OCI-LY7 (cell line): ENCODE results near the gene MAGEF1. TPM values are rescaled to one million over a fixed set of nuclear protein-coding genes. Genes with fewer than 3 reads are reported as not detected.

ENCODE experiments used
- BruUV-seq: library from RNA; stranded (reverse); fragments of 400-500 nt; replicated peaks from 2 replicates; lab custom pipeline; 2021; lab: Mats Ljungman, UMichigan
- CTCF ChIA-PET: fragments of 300-600 bp; sonication (Branson Sonifier 250); formaldehyde crosslinking; loops from one replicate; lab custom pipeline; 2022; ENCODE audit warnings: antibody characterized with exemption; ENCODE audit not compliant: unreplicated experiment; lab: Charles Lee
- POLR2A ChIA-PET: fragments of 300-600 bp; sonication (Branson Sonifier 250); formaldehyde crosslinking; loops from one replicate; lab custom pipeline; 2022; ENCODE audit warnings: antibody characterized with exemption; lab: Charles Lee
- DNase-seq: peaks from one replicate; pipeline ENCODE4 v3.0.0-alpha.2; 2015; ENCODE audit warnings: low spot score
- H2AFZ ChIP-seq: fragments of 200-600 bp; sonication (generic), shearing (Covaris generic); 2 replicates; pipeline ENCODE4 v1.6.1; 2014; ENCODE audit warnings: mild to moderate bottlenecking, antibody characterized with exemption, low read length, moderate library complexity
- H3K27ac ChIP-seq: fragments of 200-600 bp; sonication (generic); 2 replicates; pipeline ENCODE4 v1.5.1; 2014; ENCODE audit warnings: mixed run types, low read depth, mild to moderate bottlenecking, moderate library complexity, low read length, inconsistent platforms; ENCODE audit not compliant: poor library complexity, severe bottlenecking
- H3K36me3 ChIP-seq: fragments of 200-600 bp; sonication (generic); 2 replicates; pipeline ENCODE4 v1.6.1; 2014; ENCODE audit warnings: mild to moderate bottlenecking, antibody characterized with exemption, low read length, moderate library complexity, mixed read lengths; ENCODE audit not compliant: insufficient read depth
- H3K4me1 ChIP-seq: fragments of 200-600 bp; sonication (generic); 2 replicates; pipeline ENCODE4 v1.5.1; 2014; ENCODE audit warnings: mild to moderate bottlenecking, low read length; ENCODE audit not compliant: insufficient read depth, poor library complexity, severe bottlenecking
- H3K4me2 ChIP-seq: fragments of 200-600 bp; sonication (generic); 2 replicates; pipeline ENCODE4 v1.6.1; 2014; ENCODE audit warnings: mild to moderate bottlenecking, low read length
- H3K4me3 ChIP-seq: fragments of 200-600 bp; sonication (generic); 2 replicates; pipeline ENCODE4 v1.5.1; 2014; ENCODE audit warnings: mild to moderate bottlenecking, low read depth, low read length; ENCODE audit not compliant: poor library complexity, severe bottlenecking
- H3K79me2 ChIP-seq: fragments of 200-600 bp; sonication (generic); 2 replicates; pipeline ENCODE4 v1.6.1; 2016; ENCODE audit warnings: low read depth, mild to moderate bottlenecking, low read length, moderate library complexity, mixed read lengths; ENCODE audit not compliant: insufficient read depth
- H3K9me2 ChIP-seq: fragments of 200-600 bp; sonication (generic); 2 replicates; pipeline ENCODE4 v1.6.1; 2016; ENCODE audit warnings: mild to moderate bottlenecking, low read length, mixed read lengths; ENCODE audit not compliant: insufficient read depth
- H3K9me3 ChIP-seq: fragments of 200-600 bp; sonication (generic); 2 replicates; pipeline ENCODE4 v1.6.1; 2014; ENCODE audit warnings: mild to moderate bottlenecking, mixed run types, low read length, mixed read lengths
- H4K20me1 ChIP-seq: fragments of 200-600 bp; sonication (generic); 2 replicates; pipeline ENCODE4 v1.6.1; 2014; ENCODE audit warnings: mild to moderate bottlenecking, antibody characterized with exemption, low read length, moderate library complexity, mixed read lengths; ENCODE audit not compliant: insufficient read depth
- EZH2phosphoT487 ChIP-seq: fragments of 200-600 bp; sonication (generic); IDR thresholded peaks from 2 replicates; pipeline ENCODE4 v1.6.1; 2018; ENCODE audit warnings: low read depth, borderline replicate concordance, mild to moderate bottlenecking, mixed run types, antibody characterized with exemption, low read length, moderate library complexity, mixed read lengths
- intact Hi-C: fragments of 100-400 bp; cut with micrococcal nuclease; formaldehyde crosslinking; loops from one replicate; pipeline ENCODE4 v1.10.0; 2022; ENCODE audit not compliant: unreplicated experiment
- total RNA-seq, 2 experiments: library from RNA; depleted of rRNA in 1 of 2; stranded (reverse); fragments of >200 nt in 1 of 2; shearing (Covaris generic) in 1 of 2; gene quantifications; 2 replicates each; pipeline ENCODE4 v1.2.3, GENCODE V29; 2014 to 2022
- TF ChIP-seq, protein P1 (sequence below): fragments of 200-600 bp; sonication (generic); conservative IDR thresholded peaks from 2 replicates; pipeline ENCODE4 v1.5.1; 2014; ENCODE audit warnings: mild to moderate bottlenecking, antibody characterized with exemption, low read length, moderate library complexity, mixed read lengths

The MAGEF1 gene
- total RNA-seq, 2 experiments from 2014 or later: 29.2 to 47.8 TPM

- Histone ChIP-seq H4K20me1 (no peaks in the 10 kb centered on the region), H3K4me3 (no peak overlapping the region), H3K9me3 (no peaks in the 10 kb centered on the region), H3K79me2 (no peaks in the 10 kb centered on the region), H3K27ac (no peak overlapping the region), H3K4me2 (no peak overlapping the region), H2AFZ (no peak overlapping the region), H3K9me2 (no peaks in the 10 kb centered on the region), H3K4me1 (no peaks in the 10 kb centered on the region), H3K36me3 (no peaks in the 10 kb centered on the region)
- CTCF ChIA-PET: no interaction called here
- no TSS peak for BruUV-seq
- DNase-seq: no peak
- intact Hi-C loops: no loop called here
- POLR2A ChIA-PET: no interaction called here
- TF ChIP-seq EZH2phosphoT487: no peak
- TF ChIP-seq, protein P1, sequence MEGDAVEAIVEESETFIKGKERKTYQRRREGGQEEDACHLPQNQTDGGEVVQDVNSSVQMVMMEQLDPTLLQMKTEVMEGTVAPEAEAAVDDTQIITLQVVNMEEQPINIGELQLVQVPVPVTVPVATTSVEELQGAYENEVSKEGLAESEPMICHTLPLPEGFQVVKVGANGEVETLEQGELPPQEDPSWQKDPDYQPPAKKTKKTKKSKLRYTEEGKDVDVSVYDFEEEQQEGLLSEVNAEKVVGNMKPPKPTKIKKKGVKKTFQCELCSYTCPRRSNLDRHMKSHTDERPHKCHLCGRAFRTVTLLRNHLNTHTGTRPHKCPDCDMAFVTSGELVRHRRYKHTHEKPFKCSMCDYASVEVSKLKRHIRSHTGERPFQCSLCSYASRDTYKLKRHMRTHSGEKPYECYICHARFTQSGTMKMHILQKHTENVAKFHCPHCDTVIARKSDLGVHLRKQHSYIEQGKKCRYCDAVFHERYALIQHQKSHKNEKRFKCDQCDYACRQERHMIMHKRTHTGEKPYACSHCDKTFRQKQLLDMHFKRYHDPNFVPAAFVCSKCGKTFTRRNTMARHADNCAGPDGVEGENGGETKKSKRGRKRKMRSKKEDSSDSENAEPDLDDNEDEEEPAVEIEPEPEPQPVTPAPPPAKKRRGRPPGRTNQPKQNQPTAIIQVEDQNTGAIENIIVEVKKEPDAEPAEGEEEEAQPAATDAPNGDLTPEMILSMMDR: no peak
Measured at GRCh38 chr3:184740509-184741258, 28.8 kb upstream of the MAGEF1 start.

GRCh38 chr3:184739594-184740505 lies 28.0 kb upstream of the MAGEF1 start:
- Histone ChIP-seq H3K9me3 (no peaks in the 10 kb centered on the region), H3K4me2 (no peak overlapping the region), H3K9me2 (no peaks in the 10 kb centered on the region), H3K27ac (no peak overlapping the region), H3K36me3 (no peaks in the 10 kb centered on the region), H3K79me2 (no peaks in the 10 kb centered on the region), H2AFZ (no peak overlapping the region), H3K4me3 (no peak overlapping the region), H4K20me1 (no peaks in the 10 kb centered on the region), H3K4me1 (no peaks in the 10 kb centered on the region)
- ChIA-PET CTCF (no interaction called here), POLR2A (no interaction called here)
- no peak for DNase-seq
- intact Hi-C loops: no loop called here
- no TSS peak for BruUV-seq
- TF ChIP-seq EZH2phosphoT487: no peak

- Histone ChIP-seq H3K9me2 (no peaks in the 10 kb centered on the region), H4K20me1 (no peaks in the 10 kb centered on the region), H2AFZ (no peak overlapping the region), H3K79me2 (no peaks in the 10 kb centered on the region), H3K27ac (no peak overlapping the region), H3K4me1 (no peaks in the 10 kb centered on the region), H3K36me3 (no peaks in the 10 kb centered on the region), H3K9me3 (no peaks in the 10 kb centered on the region), H3K4me2 (no peak overlapping the region), H3K4me3 (no peak overlapping the region)
- intact Hi-C loops: no loop called here
- ChIA-PET CTCF (no interaction called here), POLR2A (no interaction called here)
- no TSS peak for BruUV-seq
- TF ChIP-seq, protein P1: no peak
- TF ChIP-seq EZH2phosphoT487: no peak
- no peak for DNase-seq
Measured at GRCh38 chr3:184738982-184739381, 27.1 kb upstream of the MAGEF1 start.
